Measurements from ENCODE around the gene GFY. TPM values are rescaled to one million over a fixed set of nuclear protein-coding genes. Genes with fewer than 3 reads are reported as not detected.

Gene GFY
- total and polyA plus RNA-seq, 9 of the 15 experiments (the other 6 are each of a cell fraction or from before 2014, with no cell fraction given), result 0.06 to 0.40 (median 0.19) TPM; not detected in 3

- TF ChIP-seq CEBPZ (IDR thresholded peaks at IDR 0.05; ENCODE audit: borderline replicate concordance, low read depth, low read length) (no peak), CGGBP1 (CRISPR knock-in tag; IDR thresholded peaks at IDR 0.05) (no peak), PHF8 (IDR thresholded peaks at IDR 0.05; ENCODE audit: borderline replicate concordance, low read length) (peak; percentile 59; the same call in 1 of the 2 replicates), NR4A1 (CRISPR knock-in tag; IDR thresholded peaks at IDR 0.05) (no peak), NR4A1 (tag; IDR thresholded peaks at IDR 0.05) (no peak), FOSL1 (tag; conservative IDR thresholded peaks at IDR 0.05) (no peak), TEAD1 (CRISPR knock-in tag; IDR thresholded peaks at IDR 0.05) (peak in 1 of 2 experiments; percentile 10; a peak in 1 of 4 replicates), DDX20 (tag; IDR thresholded peaks at IDR 0.05; ENCODE audit: low read depth) (no peak), ZBTB9 (CRISPR knock-in tag; IDR thresholded peaks at IDR 0.05) (no peak), PRDM10 (IDR thresholded peaks at IDR 0.05; ENCODE audit: partially characterized antibody) (peak; percentile 54), ETS1 (conservative IDR thresholded peaks at IDR 0.05; ENCODE audit: control insufficient read depth, low read depth, low read length) (0 out of 2 replicates have a peak, but pooled peaks have one; percentile 38), SP1 (CRISPR knock-in tag; IDR thresholded peaks at IDR 0.05) (no peak), TCF3 (CRISPR knock-in tag; IDR thresholded peaks at IDR 0.05) (no peak), HEY1 (CRISPR knock-in tag; IDR thresholded peaks at IDR 0.05; ENCODE audit: borderline replicate concordance) (no peak)
Observed at GRCh38 chr19:49442771-49443365, 17.7 kb downstream of the GFY start (continued).
